GM18498 (cell line): ENCODE measurements around the gene OGA.

Source experiments
- ATAC-seq: cut with Tn5 transposase; IDR thresholded peaks from one replicate; pipeline ENCODE4 v1.9.1; 2021; ENCODE audit warnings: mild to moderate bottlenecking, moderate library complexity; ENCODE audit not compliant: unreplicated experiment

OGA gene

GRCh38 chr10:101776161-101776817 is 42.0 kb downstream of the OGA start:
- no peak for ATAC-seq

DNA sequence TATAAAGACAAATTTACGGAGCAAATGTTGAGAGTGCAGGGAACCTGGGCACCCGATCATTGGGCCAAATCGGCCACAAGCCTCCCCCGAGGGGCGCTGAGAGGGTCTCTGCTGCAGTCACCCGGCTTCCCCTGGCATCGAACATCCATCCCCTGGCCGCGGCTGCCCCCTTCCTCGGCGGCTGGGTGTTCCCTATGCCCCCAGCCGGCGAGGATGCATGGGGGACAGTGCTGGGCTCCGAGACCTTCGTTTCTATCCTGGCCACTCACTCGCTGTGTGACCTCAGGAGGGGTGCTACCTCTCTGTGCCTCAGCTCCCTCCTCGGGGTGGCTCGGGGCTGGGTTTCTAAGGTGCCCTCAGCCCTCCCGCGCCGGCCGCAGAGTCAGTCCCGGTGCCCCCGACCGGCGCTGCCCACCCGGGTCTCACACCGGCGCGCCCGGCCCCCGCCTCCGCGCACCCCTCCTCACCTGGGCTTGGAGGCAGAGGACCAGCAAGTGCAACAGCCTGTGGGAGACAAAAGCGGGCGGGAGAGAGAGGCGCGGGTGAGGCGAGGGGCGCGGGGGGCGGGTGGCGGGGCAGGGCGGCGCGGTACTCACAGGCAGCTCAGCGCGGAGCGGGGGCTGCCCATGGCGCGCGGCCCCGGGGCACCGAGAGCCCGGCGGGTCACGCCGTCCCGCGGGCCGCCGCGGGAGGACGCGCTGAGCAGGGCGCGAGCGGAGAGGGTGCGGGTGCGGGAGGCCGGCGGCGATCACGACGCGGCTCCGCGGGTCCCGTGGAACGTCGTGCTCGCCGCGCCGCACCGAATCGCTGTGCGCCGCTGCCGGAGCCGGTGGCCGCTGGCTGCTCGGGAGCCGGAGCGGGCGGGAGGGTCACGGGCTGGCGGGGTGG is 42.7 kb downstream of the OGA start, which contains the start of gene FGF8:
Gene FGF8 (minus strand): TSS at position 842 of the 888 bp plus-strand sequence. CDS start 214 bp downstream, at position 628.
- no peak for ATAC-seq

- ATAC-seq: no peak
These were observed 43.5 kb downstream of the OGA start for GRCh38 chr10:101774589-101775272.

DNA sequence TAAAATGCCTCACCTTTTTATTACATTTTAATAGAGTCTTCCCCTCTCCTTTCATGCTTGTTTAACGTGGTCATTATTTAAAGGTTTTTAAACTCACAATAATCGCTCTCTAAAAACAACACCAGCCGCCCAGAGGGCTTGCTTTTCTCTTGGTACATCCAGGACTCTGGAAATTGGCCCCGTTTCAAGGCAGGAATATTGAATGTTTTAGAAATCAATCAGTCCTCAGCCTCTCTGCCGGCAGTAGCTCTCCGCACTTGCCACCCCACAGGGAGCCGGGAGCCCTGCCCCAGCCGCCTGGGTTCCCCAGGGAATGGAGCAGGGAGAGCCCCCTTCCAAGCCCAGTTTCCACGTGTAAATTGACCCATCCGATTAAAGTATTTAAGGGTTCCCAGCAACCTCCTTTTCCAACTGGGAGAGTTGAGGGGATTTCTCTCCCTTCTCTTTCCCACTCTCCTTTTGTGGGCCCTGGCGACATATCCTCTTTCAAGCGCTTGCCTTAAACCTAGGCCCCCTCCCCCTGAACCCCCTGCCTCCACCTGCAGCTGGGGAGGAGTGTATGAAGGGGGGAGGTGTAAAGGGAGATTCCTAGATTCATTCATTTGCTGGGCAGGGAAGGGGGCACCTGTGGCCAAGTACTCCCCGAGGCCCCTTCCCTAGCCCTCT is 44.2 kb downstream of the OGA start:
- no peak for ATAC-seq

GRCh38 chr10:101772895-101773761 is 45.1 kb downstream of the OGA start:
- no peak for ATAC-seq

DNA sequence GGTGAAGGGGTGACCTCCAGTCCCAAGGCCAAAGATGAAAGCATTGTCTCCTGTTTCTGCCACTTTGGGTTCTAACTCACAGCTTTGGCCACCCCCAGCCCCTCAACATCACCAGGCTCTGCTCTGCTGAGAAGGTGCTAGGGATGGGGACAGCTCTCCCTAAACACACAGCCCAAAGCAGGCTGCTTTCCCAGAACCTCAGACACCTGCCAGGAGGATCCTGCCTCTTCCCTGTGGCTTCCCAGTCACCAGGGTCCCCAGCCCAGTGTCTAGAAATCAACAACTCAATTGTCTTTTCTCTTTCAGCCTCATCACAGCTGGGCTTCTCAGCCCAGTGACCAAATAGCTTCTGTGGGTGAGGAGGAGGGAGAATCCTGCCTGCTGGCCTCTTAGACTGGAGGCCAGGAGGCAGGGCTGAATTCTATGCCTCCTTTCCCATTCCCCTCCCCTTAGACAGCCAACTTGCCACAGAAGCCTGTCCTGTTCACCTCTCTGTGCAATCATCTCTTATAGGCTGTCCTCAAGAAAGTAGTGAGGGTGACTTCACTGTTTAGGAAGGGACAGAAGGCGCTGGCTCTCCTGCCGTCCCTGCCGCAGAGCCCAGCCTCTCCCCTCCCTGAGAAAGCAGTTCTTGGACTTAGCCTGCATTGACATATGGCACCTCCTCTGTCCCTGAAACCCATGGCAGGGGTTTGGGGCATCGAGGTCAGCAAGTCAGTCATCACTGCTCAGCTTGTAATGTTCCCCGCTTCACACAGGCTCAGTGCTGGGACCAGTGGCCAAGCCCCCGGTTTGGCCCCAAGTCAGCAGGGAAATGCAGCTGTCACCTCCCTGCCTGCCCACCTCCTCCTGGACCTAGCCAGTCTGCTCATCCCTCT is 46.0 kb downstream of the OGA start:
- no peak for ATAC-seq

GRCh38 chr10:101771380-101771779 is 46.9 kb downstream of the OGA start:
- no peak for ATAC-seq

DNA sequence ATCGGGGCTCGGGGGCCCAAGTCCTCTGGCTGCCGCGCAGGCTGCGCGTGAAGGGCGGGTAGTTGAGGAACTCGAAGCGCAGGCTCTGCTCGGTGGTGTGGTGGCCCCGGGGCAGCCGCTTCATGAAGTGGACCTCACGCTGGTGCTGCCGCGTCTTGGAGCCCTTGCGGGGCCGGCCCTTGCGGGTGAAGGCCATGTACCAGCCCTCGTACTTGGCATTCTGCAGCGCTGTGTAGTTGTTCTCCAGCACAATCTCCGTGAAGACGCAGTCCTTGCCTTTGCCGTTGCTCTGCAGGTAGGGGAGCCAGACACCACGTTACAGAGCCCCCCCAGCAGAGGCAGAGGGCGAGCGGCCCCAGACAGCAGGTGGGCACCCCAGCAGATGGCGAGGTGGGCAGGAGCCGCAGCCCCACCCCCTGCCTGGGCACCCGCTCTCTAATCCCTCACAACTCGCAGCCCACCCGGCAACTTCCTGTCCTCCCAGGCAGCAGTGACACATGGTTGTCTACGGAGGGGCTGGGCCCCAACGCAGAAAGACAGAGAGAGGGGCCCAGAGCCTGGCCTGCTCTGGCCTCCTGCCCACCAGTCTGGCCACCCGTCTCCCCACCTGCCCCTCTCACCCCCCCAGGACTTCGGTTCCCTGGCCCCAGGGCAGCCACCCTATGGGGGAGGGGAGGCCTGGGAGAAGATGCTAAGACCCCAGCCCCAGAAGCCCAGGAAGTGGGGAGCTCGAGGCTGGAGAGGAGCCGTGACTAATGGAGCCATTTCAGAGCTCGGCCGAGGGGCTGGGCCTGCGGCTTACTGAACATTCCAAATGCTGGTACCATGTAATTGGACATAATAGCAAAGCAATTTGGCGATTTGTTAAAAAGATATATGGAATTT is 47.7 kb downstream of the OGA start:
- no peak for ATAC-seq

GRCh38 chr10:101769541-101770180 is 48.6 kb downstream of the OGA start:
- no peak for ATAC-seq

- ATAC-seq: no peak
These were observed 49.5 kb downstream of the OGA start for GRCh38 chr10:101768791-101769170.

- no peak for ATAC-seq
These were observed 50.1 kb downstream of the OGA start for GRCh38 chr10:101767966-101768790.

GRCh38 chr10:101767600-101767945 is 50.7 kb downstream of the OGA start:
- no peak for ATAC-seq

DNA sequence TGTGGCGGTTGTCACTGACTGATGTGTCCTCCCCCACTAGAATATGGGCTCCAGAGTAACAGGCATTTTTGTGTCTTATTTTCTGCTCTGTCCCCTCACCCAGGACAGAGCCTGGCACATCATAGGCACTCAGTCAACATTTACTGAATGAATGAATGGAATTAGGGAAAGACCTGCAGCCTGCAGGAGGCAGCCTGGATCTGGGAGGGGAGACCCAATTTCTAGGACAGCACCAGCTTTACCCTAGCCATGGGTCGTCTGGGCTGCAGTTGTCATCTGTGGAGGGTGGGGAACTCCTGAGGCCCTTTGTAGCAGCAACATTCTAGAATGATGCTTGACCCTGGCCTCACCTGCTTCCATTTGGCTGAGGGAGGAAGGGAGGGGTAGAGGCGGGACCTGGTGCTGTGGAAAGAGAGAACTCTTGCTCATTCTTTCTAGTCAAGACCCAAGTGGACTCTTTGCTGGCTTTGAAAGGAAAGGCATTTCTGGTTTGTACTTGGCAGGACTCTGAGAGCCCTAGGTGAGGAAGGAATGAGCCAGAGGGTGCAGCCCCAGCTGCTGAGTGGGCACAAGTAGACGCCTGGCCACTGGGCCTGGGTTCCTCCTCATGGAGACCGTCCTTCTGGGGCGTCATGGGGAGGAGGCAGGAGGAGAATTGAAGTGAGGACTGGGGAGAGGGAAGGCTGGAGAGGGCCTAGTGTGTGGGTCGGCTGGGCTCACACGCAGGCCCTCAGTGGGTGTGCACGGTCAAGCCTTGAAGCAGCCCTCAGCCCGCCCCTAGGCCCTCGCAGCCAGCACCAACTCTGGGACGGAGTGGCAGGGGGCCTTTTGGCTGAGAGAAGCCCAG is 51.3 kb downstream of the OGA start:
- ATAC-seq: no peak

- ATAC-seq: no peak
These were observed 51.9 kb downstream of the OGA start for GRCh38 chr10:101766306-101766705.

GRCh38 chr10:101763141-101763846 is 55.0 kb downstream of the OGA start:
- ATAC-seq: no peak
